GM18909 (cell line): ENCODE measurements around the gene TRAPPC10.

Source experiments
- ATAC-seq: cut with Tn5 transposase; IDR thresholded peaks from one replicate; pipeline ENCODE4 v1.9.1; 2021; ENCODE audit warnings: mild to moderate bottlenecking; ENCODE audit not compliant: unreplicated experiment, poor library complexity

Gene TRAPPC10

GRCh38 chr21:44011579-44012473 is at the start of gene TRAPPC10:
Gene TRAPPC10, plus strand, starts transcription at chr21:44012309. Its CDS starts 185 bp downstream, at chr21:44012494.
- peak; percentile 71 for ATAC-seq

- no peak for ATAC-seq
Measured at GRCh38 chr21:43965911-43966585, 46.1 kb upstream of the TRAPPC10 start.

GRCh38 chr21:43966946-43967512 is 45.1 kb upstream of the TRAPPC10 start:
- no peak for ATAC-seq

GRCh38 chr21:43967981-43968380 is 44.1 kb upstream of the TRAPPC10 start:
- no peak for ATAC-seq

- no peak for ATAC-seq
Measured at GRCh38 chr21:43968410-43969114, 43.5 kb upstream of the TRAPPC10 start.

- no peak for ATAC-seq
Measured at GRCh38 chr21:43969115-43969444, 43.0 kb upstream of the TRAPPC10 start.

- ATAC-seq, result no peak
Measured at GRCh38 chr21:43970551-43970950, 41.6 kb upstream of the TRAPPC10 start.

- no peak for ATAC-seq
Measured at GRCh38 chr21:43971201-43971991, 40.7 kb upstream of the TRAPPC10 start.

- ATAC-seq, result no peak
Measured at GRCh38 chr21:43971992-43972255, 40.2 kb upstream of the TRAPPC10 start.

- ATAC-seq, result no peak
Measured at GRCh38 chr21:43972850-43973633, 39.1 kb upstream of the TRAPPC10 start.

- no peak for ATAC-seq
Measured at GRCh38 chr21:43973634-43973955, 38.5 kb upstream of the TRAPPC10 start.

- ATAC-seq, result no peak
Measured at GRCh38 chr21:43974791-43975468, 37.2 kb upstream of the TRAPPC10 start.

- no peak for ATAC-seq
Measured at GRCh38 chr21:43975469-43976098, 36.5 kb upstream of the TRAPPC10 start.

GRCh38 chr21:43976661-43977060 is 35.4 kb upstream of the TRAPPC10 start:
- no peak for ATAC-seq

GRCh38 chr21:43978060-43978459 is 34.0 kb upstream of the TRAPPC10 start:
- no peak for ATAC-seq

GRCh38 chr21:43979654-43980053 is 32.5 kb upstream of the TRAPPC10 start:
- ATAC-seq, result no peak

GRCh38 chr21:43981151-43981870 is 30.8 kb upstream of the TRAPPC10 start:
- ATAC-seq, result no peak

GRCh38 chr21:43981871-43982210 is 30.3 kb upstream of the TRAPPC10 start:
- no peak for ATAC-seq
